HL-60/S4 (cell line): ENCODE measurements around the gene F10.

Experiments
- in situ Hi-C: fragments of 300-500 bp; cut with MboI; formaldehyde crosslinking; loops from 2 replicates; pipeline ENCODE4 v1.14.3; 2022; ENCODE audit warnings: low sequenced_read_pairs

The F10 gene

GRCh38 chr13:113129921-113130750 is 7.5 kb downstream of the F10 start:
- in situ Hi-C loops: no loop called here

GRCh38 chr13:113135281-113135760 is 12.7 kb downstream of the F10 start:
- in situ Hi-C loops: no loop called here

GRCh38 chr13:113137691-113138298 is 15.2 kb downstream of the F10 start:
- in situ Hi-C loops: no loop called here

GRCh38 chr13:113138792-113139551 is 16.4 kb downstream of the F10 start:
- in situ Hi-C loops: no loop called here

- in situ Hi-C loops: no loop called here
Measured at GRCh38 chr13:113139577-113139976, 17.0 kb downstream of the F10 start.

- in situ Hi-C loops: no loop called here
Measured at GRCh38 chr13:113140677-113141600, 18.3 kb downstream of the F10 start.

- in situ Hi-C loops: no loop called here
Measured at GRCh38 chr13:113141601-113141970, 19.0 kb downstream of the F10 start.

- in situ Hi-C loops: no loop called here
Measured at GRCh38 chr13:113142876-113143275, 20.3 kb downstream of the F10 start.

- in situ Hi-C loops: no loop called here
Measured at GRCh38 chr13:113143466-113144254, 21.1 kb downstream of the F10 start.

- in situ Hi-C loops: no loop called here
Measured at GRCh38 chr13:113144255-113144629, 21.6 kb downstream of the F10 start.

GRCh38 chr13:113145496-113145895 is 22.9 kb downstream of the F10 start:
- in situ Hi-C loops: no loop called here

- in situ Hi-C loops: no loop called here
Measured at GRCh38 chr13:113145911-113146598, 23.5 kb downstream of the F10 start.

GRCh38 chr13:113146750-113147149 is 24.2 kb downstream of the F10 start:
- in situ Hi-C loops: no loop called here

GRCh38 chr13:113147206-113147605 is 24.6 kb downstream of the F10 start:
- in situ Hi-C loops: no loop called here

GRCh38 chr13:113148407-113148806 is 25.8 kb downstream of the F10 start:
- in situ Hi-C loops: no loop called here

- in situ Hi-C loops: no loop called here
Measured at GRCh38 chr13:113148940-113149503, 26.4 kb downstream of the F10 start.

GRCh38 chr13:113149711-113150549 is 27.3 kb downstream of the F10 start:
- in situ Hi-C loops: no loop called here
